T-helper 1 cell treated with Interleukin-12 subunit alpha and Interleukin-12 subunit beta and Interleukin-4 antibody, amounts not matched to agents 30 μg/mL and 1 μg/mL, for 36 hours (primary cell): ENCODE measurements around the gene ITGA4.

Experiments used
- H3K27ac Mint-ChIP-seq: one replicate; pipeline ENCODE4 v1.8.0; 2021; ENCODE audit warnings: mild to moderate bottlenecking, mixed read lengths
- H3K27me3 Mint-ChIP-seq: one replicate; pipeline ENCODE4 v1.8.0; 2021; ENCODE audit warnings: low read depth, mixed read lengths
- H3K36me3 Mint-ChIP-seq: one replicate; pipeline ENCODE4 v1.8.0; 2021; ENCODE audit warnings: low read depth, mixed read lengths
- H3K4me1 Mint-ChIP-seq: one replicate; pipeline ENCODE4 v1.8.0; 2021; ENCODE audit warnings: low read depth, mixed read lengths
- H3K4me3 Mint-ChIP-seq: one replicate; pipeline ENCODE4 v1.8.0; 2021; ENCODE audit warnings: mild to moderate bottlenecking, moderate library complexity, mixed read lengths
- H3K9me3 Mint-ChIP-seq: one replicate; pipeline ENCODE4 v1.8.0; 2021; ENCODE audit warnings: mixed read lengths

Gene ITGA4

GRCh38 chr2:181563101-181563692 lies 106.0 kb downstream of the ITGA4 start:
- no peaks in the 10 kb centered on the region for H3K27me3 Mint-ChIP-seq

GRCh38 chr2:181566334-181567032 lies 109.3 kb downstream of the ITGA4 start:
- no peaks in the 10 kb centered on the region for H3K27me3 Mint-ChIP-seq
- no peak overlapping the region for H3K4me3 Mint-ChIP-seq
- no peak overlapping the region for H3K27ac Mint-ChIP-seq
- no peaks in the 10 kb centered on the region for H3K9me3 Mint-ChIP-seq
- H3K36me3 Mint-ChIP-seq, result peaks cover 2% of the 10 kb centered on the region
- H3K4me1 Mint-ChIP-seq, result peaks cover 10% of the 10 kb centered on the region

More at GRCh38 chr2:181563101-181563692, 106.0 kb downstream of the ITGA4 start:
- Mint-ChIP-seq H3K27ac (no peak overlapping the region), H3K4me3 (no peak overlapping the region), H3K36me3 (peaks cover 4% of the 10 kb centered on the region), H3K4me1 (peaks cover 7% of the 10 kb centered on the region), H3K9me3 (no peaks in the 10 kb centered on the region)

GRCh38 chr2:181570059-181570458 lies 112.9 kb downstream of the ITGA4 start:
- H3K27ac Mint-ChIP-seq, result no peak overlapping the region
- H3K4me1 Mint-ChIP-seq, result peaks cover 8% of the 10 kb centered on the region
- peaks cover 9% of the 10 kb centered on the region for H3K27me3 Mint-ChIP-seq
- H3K9me3 Mint-ChIP-seq, result no peaks in the 10 kb centered on the region
- H3K36me3 Mint-ChIP-seq, result peaks cover under 1% of the 10 kb centered on the region
- H3K4me3 Mint-ChIP-seq, result no peak overlapping the region

- Mint-ChIP-seq H3K27ac (no peak overlapping the region), H3K27me3 (peaks cover 9% of the 10 kb centered on the region), H3K9me3 (no peaks in the 10 kb centered on the region), H3K4me1 (peaks cover 8% of the 10 kb centered on the region), H3K4me3 (no peak overlapping the region), H3K36me3 (no peaks in the 10 kb centered on the region)
Observed at GRCh38 chr2:181570833-181571661, 113.9 kb downstream of the ITGA4 start.

- Mint-ChIP-seq H3K27ac (no peak overlapping the region), H3K36me3 (no peaks in the 10 kb centered on the region), H3K9me3 (no peaks in the 10 kb centered on the region), H3K27me3 (peaks cover 9% of the 10 kb centered on the region), H3K4me1 (peaks cover 3% of the 10 kb centered on the region), H3K4me3 (no peak overlapping the region)
Observed at GRCh38 chr2:181573140-181573736, 116.1 kb downstream of the ITGA4 start.

GRCh38 chr2:181574321-181574720 lies 117.1 kb downstream of the ITGA4 start:
- peaks cover 2% of the 10 kb centered on the region for H3K4me1 Mint-ChIP-seq
- H3K27me3 Mint-ChIP-seq, result peaks cover 12% of the 10 kb centered on the region
- H3K36me3 Mint-ChIP-seq, result no peaks in the 10 kb centered on the region
- no peaks in the 10 kb centered on the region for H3K9me3 Mint-ChIP-seq
- H3K27ac Mint-ChIP-seq, result no peak overlapping the region
- H3K4me3 Mint-ChIP-seq, result no peak overlapping the region

- Mint-ChIP-seq H3K9me3 (no peaks in the 10 kb centered on the region), H3K4me3 (no peak overlapping the region), H3K27me3 (peaks cover 12% of the 10 kb centered on the region), H3K4me1 (peaks cover 3% of the 10 kb centered on the region), H3K27ac (no peak overlapping the region), H3K36me3 (no peaks in the 10 kb centered on the region)
Observed at GRCh38 chr2:181575024-181575649, 118.0 kb downstream of the ITGA4 start.

GRCh38 chr2:181575650-181576025 lies 118.5 kb downstream of the ITGA4 start:
- Mint-ChIP-seq H3K4me1 (peaks cover 3% of the 10 kb centered on the region), H3K4me3 (no peak overlapping the region), H3K36me3 (no peaks in the 10 kb centered on the region), H3K9me3 (no peaks in the 10 kb centered on the region), H3K27me3 (peaks cover 12% of the 10 kb centered on the region), H3K27ac (no peak overlapping the region)

- Mint-ChIP-seq H3K4me1 (peaks cover 1% of the 10 kb centered on the region), H3K27ac (no peak overlapping the region), H3K27me3 (peaks cover 18% of the 10 kb centered on the region), H3K4me3 (no peak overlapping the region), H3K9me3 (no peaks in the 10 kb centered on the region), H3K36me3 (no peaks in the 10 kb centered on the region)
Observed at GRCh38 chr2:181576431-181576830, 119.2 kb downstream of the ITGA4 start.

- peaks cover 1% of the 10 kb centered on the region for H3K4me1 Mint-ChIP-seq
Observed at GRCh38 chr2:181578829-181579228, 121.6 kb downstream of the ITGA4 start.

GRCh38 chr2:181581534-181581933 lies 124.3 kb downstream of the ITGA4 start:
- H3K27me3 Mint-ChIP-seq, result peaks cover 24% of the 10 kb centered on the region
- no peaks in the 10 kb centered on the region for H3K36me3 Mint-ChIP-seq
- no peaks in the 10 kb centered on the region for H3K9me3 Mint-ChIP-seq
- H3K27ac Mint-ChIP-seq, result no peak overlapping the region
- peaks cover 9% of the 10 kb centered on the region for H3K4me1 Mint-ChIP-seq
- no peak overlapping the region for H3K4me3 Mint-ChIP-seq

More at GRCh38 chr2:181578829-181579228, 121.6 kb downstream of the ITGA4 start:
- no peak overlapping the region for H3K27ac Mint-ChIP-seq
- peaks cover 16% of the 10 kb centered on the region for H3K27me3 Mint-ChIP-seq
- H3K36me3 Mint-ChIP-seq, result no peaks in the 10 kb centered on the region
- no peak overlapping the region for H3K4me3 Mint-ChIP-seq
- no peaks in the 10 kb centered on the region for H3K9me3 Mint-ChIP-seq

GRCh38 chr2:181585732-181586131 lies 128.5 kb downstream of the ITGA4 start:
- no peaks in the 10 kb centered on the region for H3K36me3 Mint-ChIP-seq
- no peak overlapping the region for H3K4me3 Mint-ChIP-seq
- peaks cover 14% of the 10 kb centered on the region for H3K4me1 Mint-ChIP-seq
- no peaks in the 10 kb centered on the region for H3K9me3 Mint-ChIP-seq
- H3K27me3 Mint-ChIP-seq, result peaks cover 36% of the 10 kb centered on the region
- H3K27ac Mint-ChIP-seq, result no peak overlapping the region
